Activated T-helper 17 cell treated with anti-CD3 and anti-CD28 coated beads, Interleukin-2, amount 50 U/mL, for 72 hours (primary cell): ENCODE measurements around the gene SCTR. TPM values are rescaled to one million over a fixed set of nuclear protein-coding genes. Genes with fewer than 3 reads are reported as not detected.
"Not testable (repeated sequence)": the region's sequence is repeated elsewhere in the genome, so short reads cannot be mapped to it uniquely, and the experiment has no call there.

Experiments used
- ATAC-seq: fragments of 150-1000 bp; cut with Tn5 transposase; replicated peaks from 2 replicates; pipeline ENCODE4 v1.10.0; 2021; ENCODE audit warnings: mild to moderate bottlenecking, moderate library complexity
- H3K27ac Mint-ChIP-seq: one replicate; pipeline ENCODE4 v1.8.0; 2022; ENCODE audit warnings: mixed read lengths
- H3K27me3 Mint-ChIP-seq: one replicate; pipeline ENCODE4 v1.8.0; 2022; ENCODE audit warnings: mixed read lengths
- H3K36me3 Mint-ChIP-seq: one replicate; pipeline ENCODE4 v1.8.0; 2022; ENCODE audit warnings: low read depth, mild to moderate bottlenecking, mixed read lengths
- H3K4me1 Mint-ChIP-seq: one replicate; pipeline ENCODE4 v1.8.0; 2022; ENCODE audit warnings: mixed read lengths
- H3K4me3 Mint-ChIP-seq: one replicate; pipeline ENCODE4 v1.8.0; 2022; ENCODE audit warnings: mild to moderate bottlenecking, mixed read lengths
- H3K9me3 Mint-ChIP-seq: one replicate; pipeline ENCODE4 v1.8.0; 2022; ENCODE audit warnings: mixed read lengths
- total RNA-seq, 2 donors: library from RNA; stranded (reverse); gene quantifications; one replicate each; pipeline ENCODE4 v1.2.3, GENCODE V29; 2022

Gene SCTR
- total RNA-seq, 2 donors from 2014 or later: not detected

DNA sequence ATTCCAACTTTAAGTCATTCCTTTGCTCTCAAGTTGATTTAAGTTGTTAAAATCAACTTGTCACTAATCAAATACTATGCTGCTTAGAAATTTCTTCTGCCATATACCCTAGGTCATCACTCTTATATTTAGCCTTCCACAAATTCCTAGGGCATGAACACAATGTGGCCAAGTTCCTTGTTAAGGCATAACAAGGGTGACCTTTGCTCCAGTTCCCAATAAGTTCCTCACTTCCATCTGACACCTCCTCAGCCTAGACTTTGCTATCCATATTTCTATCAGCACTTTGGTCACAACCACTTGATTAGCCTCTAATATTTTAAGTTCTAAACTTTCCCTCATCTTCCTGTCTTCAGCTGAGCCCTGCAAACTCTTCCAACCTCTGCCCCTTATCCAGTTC lies 102.5 kb downstream of the SCTR start:
- H3K9me3 Mint-ChIP-seq: no peaks in the 10 kb centered on the region
- no peaks in the 10 kb centered on the region for H3K36me3 Mint-ChIP-seq
- no peaks in the 10 kb centered on the region for H3K4me1 Mint-ChIP-seq
- H3K27me3 Mint-ChIP-seq: peaks cover 41% of the 10 kb centered on the region
- H3K4me3 Mint-ChIP-seq: no peak overlapping the region
- H3K27ac Mint-ChIP-seq: no peak overlapping the region
- no peak for ATAC-seq

GRCh38 chr2:119421304-119421703 lies 103.0 kb downstream of the SCTR start:
- peaks cover 37% of the 10 kb centered on the region for H3K27me3 Mint-ChIP-seq
- no peaks in the 10 kb centered on the region for H3K9me3 Mint-ChIP-seq
- ATAC-seq: no peak

GRCh38 chr2:119419803-119420508 lies 104.3 kb downstream of the SCTR start:
- H3K27ac Mint-ChIP-seq: no peak overlapping the region
- H3K4me3 Mint-ChIP-seq: no peak overlapping the region
- ATAC-seq: no peak
- H3K27me3 Mint-ChIP-seq: peaks cover 30% of the 10 kb centered on the region
- no peaks in the 10 kb centered on the region for H3K36me3 Mint-ChIP-seq
- no peaks in the 10 kb centered on the region for H3K4me1 Mint-ChIP-seq
- H3K9me3 Mint-ChIP-seq: no peaks in the 10 kb centered on the region

More at GRCh38 chr2:119421304-119421703, 103.0 kb downstream of the SCTR start:
- H3K27ac Mint-ChIP-seq: no peak overlapping the region
- no peaks in the 10 kb centered on the region for H3K4me1 Mint-ChIP-seq
- H3K4me3 Mint-ChIP-seq: no peak overlapping the region
- no peaks in the 10 kb centered on the region for H3K36me3 Mint-ChIP-seq

GRCh38 chr2:119419065-119419464 lies 105.2 kb downstream of the SCTR start:
- no peaks in the 10 kb centered on the region for H3K4me1 Mint-ChIP-seq
- no peak for ATAC-seq
- no peak overlapping the region for H3K4me3 Mint-ChIP-seq
- H3K36me3 Mint-ChIP-seq: no peaks in the 10 kb centered on the region
- no peak overlapping the region for H3K27ac Mint-ChIP-seq
- peaks cover 29% of the 10 kb centered on the region for H3K27me3 Mint-ChIP-seq
- no peaks in the 10 kb centered on the region for H3K9me3 Mint-ChIP-seq

DNA sequence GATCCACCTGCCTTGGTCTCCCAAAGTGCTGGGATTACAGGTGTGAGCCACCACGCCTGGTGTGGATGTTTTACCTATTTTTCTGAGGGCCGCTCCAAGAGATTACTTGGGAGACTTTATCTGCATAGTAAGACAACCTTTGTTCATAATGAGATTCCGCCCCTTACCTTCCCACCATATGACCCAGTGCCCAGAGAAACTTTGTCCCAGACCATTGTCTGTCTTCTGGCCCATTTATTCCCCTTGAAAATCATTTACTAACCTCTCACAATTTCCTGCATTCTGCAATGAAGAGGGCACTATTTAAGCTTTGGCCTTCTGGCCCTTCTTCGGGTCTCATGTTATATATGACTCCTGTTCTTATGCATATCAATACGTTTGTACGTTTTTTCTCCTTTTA lies 106.4 kb downstream of the SCTR start:
- Mint-ChIP-seq H3K27ac (no peak overlapping the region), H3K36me3 (no peaks in the 10 kb centered on the region), H3K4me1 (no peaks in the 10 kb centered on the region), H3K9me3 (no peaks in the 10 kb centered on the region), H3K4me3 (no peak overlapping the region), H3K27me3 (peaks cover 25% of the 10 kb centered on the region)
- no peak for ATAC-seq

- no peak overlapping the region for H3K4me3 Mint-ChIP-seq
- H3K36me3 Mint-ChIP-seq: no peaks in the 10 kb centered on the region
- peaks cover 17% of the 10 kb centered on the region for H3K27me3 Mint-ChIP-seq
- no peaks in the 10 kb centered on the region for H3K4me1 Mint-ChIP-seq
- no peak for ATAC-seq
- no peaks in the 10 kb centered on the region for H3K9me3 Mint-ChIP-seq
- H3K27ac Mint-ChIP-seq: no peak overlapping the region
Observed at GRCh38 chr2:119416299-119416923, 107.9 kb downstream of the SCTR start.

DNA sequence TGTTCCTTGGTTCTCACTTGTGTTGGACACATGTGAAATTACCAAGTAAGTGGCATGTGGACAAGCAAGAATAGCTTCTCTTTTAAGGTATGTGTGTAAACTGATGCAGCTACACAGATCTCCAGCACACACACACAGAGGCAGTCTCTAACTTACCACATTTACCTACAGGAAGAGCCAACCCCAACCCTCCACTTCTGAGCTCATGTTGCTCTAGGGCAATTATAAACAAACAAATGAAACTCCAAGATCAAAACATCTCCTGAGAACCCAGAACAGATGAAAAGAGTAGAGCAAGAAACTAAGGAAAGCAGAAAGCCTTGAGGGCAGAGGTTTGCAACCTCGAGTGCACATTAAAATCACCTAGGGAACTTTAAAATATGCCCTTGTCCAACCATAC lies 108.7 kb downstream of the SCTR start:
- H3K4me1 Mint-ChIP-seq: no peaks in the 10 kb centered on the region
- H3K27me3 Mint-ChIP-seq: peaks cover 19% of the 10 kb centered on the region
- no peak overlapping the region for H3K27ac Mint-ChIP-seq
- H3K9me3 Mint-ChIP-seq: no peaks in the 10 kb centered on the region
- ATAC-seq: no peak
- no peaks in the 10 kb centered on the region for H3K36me3 Mint-ChIP-seq
- H3K4me3 Mint-ChIP-seq: no peak overlapping the region

GRCh38 chr2:119414894-119415293 lies 109.4 kb downstream of the SCTR start:
- H3K27ac Mint-ChIP-seq: no peak overlapping the region
- no peak for ATAC-seq
- H3K4me3 Mint-ChIP-seq: no peak overlapping the region
- H3K9me3 Mint-ChIP-seq: no peaks in the 10 kb centered on the region
- H3K4me1 Mint-ChIP-seq: no peaks in the 10 kb centered on the region
- H3K27me3 Mint-ChIP-seq: peaks cover 21% of the 10 kb centered on the region
- H3K36me3 Mint-ChIP-seq: no peaks in the 10 kb centered on the region

DNA sequence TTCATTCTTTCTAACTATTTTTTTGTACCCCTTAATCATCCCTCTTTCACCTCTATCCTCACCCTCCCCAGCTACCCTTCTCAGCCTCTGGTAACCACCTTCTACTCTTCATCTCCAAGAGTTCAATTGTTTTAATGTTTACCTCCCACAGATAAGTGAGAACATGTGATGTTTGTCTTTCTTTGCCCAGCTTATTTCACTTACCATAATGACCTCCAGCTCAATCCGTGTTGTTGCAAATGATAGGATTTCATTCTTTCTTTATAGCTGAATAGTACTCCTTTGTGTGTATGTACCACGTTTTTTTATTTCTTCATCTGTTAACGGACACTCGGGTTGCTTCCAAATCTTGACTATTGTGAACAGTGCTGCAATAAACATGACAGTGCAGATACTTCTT lies 114.8 kb downstream of the SCTR start:
- H3K36me3 Mint-ChIP-seq: no peaks in the 10 kb centered on the region
- no peaks in the 10 kb centered on the region for H3K4me1 Mint-ChIP-seq
- no peak overlapping the region for H3K4me3 Mint-ChIP-seq
- no peaks in the 10 kb centered on the region for H3K9me3 Mint-ChIP-seq
- H3K27me3 Mint-ChIP-seq: peaks cover 18% of the 10 kb centered on the region
- H3K27ac Mint-ChIP-seq: no peak overlapping the region
- ATAC-seq: no peak

- Mint-ChIP-seq H3K27me3 (peaks cover 14% of the 10 kb centered on the region), H3K36me3 (no peaks in the 10 kb centered on the region), H3K9me3 (no peaks in the 10 kb centered on the region), H3K27ac (no peak overlapping the region), H3K4me1 (no peaks in the 10 kb centered on the region), H3K4me3 (no peak overlapping the region)
- ATAC-seq: no peak
Observed at GRCh38 chr2:119408221-119408619, 116.1 kb downstream of the SCTR start.

DNA sequence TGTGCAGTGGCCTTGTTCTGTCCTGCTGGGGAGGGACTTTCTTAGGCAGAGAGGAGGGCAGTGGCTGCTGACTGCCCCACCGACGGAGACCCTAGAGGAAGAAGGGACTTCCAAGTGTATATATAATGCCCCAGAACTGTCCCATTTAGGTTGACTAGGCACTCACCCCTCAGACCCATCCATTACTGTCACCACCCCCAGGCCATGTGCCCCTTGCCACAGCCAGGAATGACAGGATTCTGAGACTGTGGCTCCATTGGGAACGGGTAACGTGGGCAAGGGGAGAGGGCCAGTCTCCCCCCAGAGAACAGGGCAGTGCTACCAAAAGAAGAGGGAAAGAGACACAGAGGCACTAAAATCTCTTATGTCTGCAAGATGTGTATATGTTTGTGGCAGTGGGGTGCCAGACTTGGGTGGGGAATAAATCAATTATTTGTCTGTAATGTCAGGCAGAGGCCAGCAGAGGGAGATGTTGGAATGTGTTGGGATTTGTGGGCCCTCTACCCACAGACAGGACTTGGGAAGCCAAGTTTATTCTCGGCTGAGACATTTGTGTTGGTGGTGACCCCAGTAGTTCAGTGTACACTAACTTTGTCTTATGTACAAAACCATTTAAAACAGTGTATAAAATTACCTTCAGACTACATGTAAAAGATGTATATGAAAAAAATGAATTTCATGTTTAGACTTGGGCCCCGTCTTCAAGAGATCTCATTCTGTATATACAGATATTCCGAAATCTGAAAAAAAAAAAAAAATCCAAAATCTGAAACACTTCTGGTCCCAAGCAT lies 116.7 kb downstream of the SCTR start:
- Mint-ChIP-seq H3K4me3 (no peak overlapping the region), H3K27me3 (peaks cover 13% of the 10 kb centered on the region), H3K27ac (no peak overlapping the region), H3K9me3 (no peaks in the 10 kb centered on the region), H3K4me1 (no peaks in the 10 kb centered on the region), H3K36me3 (no peaks in the 10 kb centered on the region)
- no peak for ATAC-seq

DNA sequence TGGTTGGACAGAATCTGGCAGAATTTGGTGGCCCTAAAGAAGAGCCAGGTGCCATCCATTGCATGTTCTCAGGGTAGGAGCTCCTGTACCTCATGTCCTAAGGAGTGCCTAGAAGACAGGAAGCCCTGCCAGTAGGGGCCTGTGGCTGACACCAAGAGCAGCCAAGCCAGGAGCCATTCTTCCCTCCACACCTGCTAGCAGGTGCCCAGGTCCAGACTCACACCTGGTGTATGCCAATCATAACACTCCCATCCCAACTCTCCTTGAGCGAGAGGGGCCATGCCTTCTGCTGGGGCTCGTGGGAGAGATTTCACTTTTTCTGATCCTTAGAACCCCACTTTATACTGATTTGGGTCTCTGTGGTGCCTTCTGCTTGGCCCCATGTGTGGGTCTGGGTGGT lies 119.1 kb downstream of the SCTR start:
- H3K36me3 Mint-ChIP-seq: no peaks in the 10 kb centered on the region

DNA sequence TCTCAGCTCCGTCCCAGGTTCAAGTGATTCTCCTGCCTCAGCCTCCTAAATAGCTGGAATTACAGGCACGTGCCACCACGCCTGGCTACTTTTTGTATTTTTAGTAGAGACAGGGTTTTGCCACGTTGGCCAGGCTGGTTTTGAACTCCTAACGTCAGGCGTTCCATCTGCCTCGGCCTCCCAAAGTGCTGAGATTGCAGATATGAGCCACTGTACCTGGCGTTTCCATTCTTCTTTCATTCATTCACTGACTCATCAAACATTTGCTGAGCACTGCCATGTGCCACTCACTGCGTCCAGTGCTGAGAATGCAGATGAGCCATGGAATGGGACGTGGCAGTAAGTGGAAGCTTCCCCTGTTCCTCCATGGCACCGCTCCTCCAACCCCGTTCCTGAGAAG lies 120.7 kb downstream of the SCTR start:
- H3K36me3 Mint-ChIP-seq, H3K4me3 Mint-ChIP-seq, H3K27me3 Mint-ChIP-seq, H3K9me3 Mint-ChIP-seq, H3K4me1 Mint-ChIP-seq, H3K27ac Mint-ChIP-seq, ATAC-seq: not testable (repeated sequence)

More for the DNA sequence above, 119.1 kb downstream of the SCTR start:
- no peak for ATAC-seq
- peaks cover 6% of the 10 kb centered on the region for H3K27me3 Mint-ChIP-seq
- H3K4me1 Mint-ChIP-seq: no peaks in the 10 kb centered on the region
- no peak overlapping the region for H3K4me3 Mint-ChIP-seq
- no peaks in the 10 kb centered on the region for H3K9me3 Mint-ChIP-seq
- H3K27ac Mint-ChIP-seq: no peak overlapping the region

GRCh38 chr2:119402645-119403560 lies 121.4 kb downstream of the SCTR start:
- no peak for ATAC-seq
- Mint-ChIP-seq H3K27me3 (peaks cover 7% of the 10 kb centered on the region), H3K4me3 (no peak overlapping the region), H3K36me3 (no peaks in the 10 kb centered on the region), H3K9me3 (no peaks in the 10 kb centered on the region), H3K27ac (no peak overlapping the region), H3K4me1 (no peaks in the 10 kb centered on the region)
